HG03066 (cell line): Measurements from ENCODE around the gene FUT7.
A peak's percentile ranks its signal among the peaks of the same experiment; 100 is the strongest.

Source experiments
- ATAC-seq: cut with Tn5 transposase; IDR thresholded peaks from one replicate; pipeline ENCODE4 v1.9.1; 2021; ENCODE audit warnings: low read depth; ENCODE audit not compliant: unreplicated experiment

The FUT7 gene

GRCh38 chr9:137031904-137032640 lies at the start of gene FUT7:
FUT7 (minus strand) TSS chr9:137032088; CDS start chr9:137031991, 97 bp downstream.
- ATAC-seq, result no peak

- ATAC-seq, result no peak
Measured at GRCh38 chr9:137080260-137081122, 48.6 kb upstream of the FUT7 start.

GRCh38 chr9:137079401-137079787 lies 47.5 kb upstream of the FUT7 start:
- ATAC-seq, result no peak

GRCh38 chr9:137078701-137079400 lies 47.0 kb upstream of the FUT7 start:
- ATAC-seq, result no peak

- no peak for ATAC-seq
Measured at GRCh38 chr9:137077758-137078693, 46.1 kb upstream of the FUT7 start.

GRCh38 chr9:137077010-137077747 lies 45.3 kb upstream of the FUT7 start, which contains the start of gene UAP1L1:
UAP1L1 (plus strand) TSS chr9:137077517; CDS start chr9:137077533, 16 bp downstream.
- no peak for ATAC-seq

GRCh38 chr9:137076636-137077009 lies 44.7 kb upstream of the FUT7 start:
- no peak for ATAC-seq

GRCh38 chr9:137075275-137075775 lies 43.4 kb upstream of the FUT7 start:
- ATAC-seq, result no peak

- ATAC-seq, result no peak
Measured at GRCh38 chr9:137074657-137075274, 42.9 kb upstream of the FUT7 start.

GRCh38 chr9:137073992-137074399 lies 42.1 kb upstream of the FUT7 start:
- no peak for ATAC-seq

GRCh38 chr9:137071282-137071681 lies 39.4 kb upstream of the FUT7 start:
- no peak for ATAC-seq

GRCh38 chr9:137070906-137071275 lies 39.0 kb upstream of the FUT7 start:
- ATAC-seq, result no peak

GRCh38 chr9:137070201-137070905 lies 38.5 kb upstream of the FUT7 start, which contains the start of gene SAPCD2:
SAPCD2 (minus strand) TSS chr9:137070557; CDS start chr9:137070460, 97 bp downstream.
- ATAC-seq, result peak; percentile 76

- no peak for ATAC-seq
Measured at GRCh38 chr9:137069508-137070091, 37.7 kb upstream of the FUT7 start.

- ATAC-seq, result no peak
Measured at GRCh38 chr9:137068539-137069507, 36.9 kb upstream of the FUT7 start.

- ATAC-seq, result no peak
Measured at GRCh38 chr9:137067860-137068538, 36.1 kb upstream of the FUT7 start.
